Karpas-422 (cell line): Measurements from ENCODE around the gene DPY19L2. TPM values are rescaled to one million over a fixed set of nuclear protein-coding genes. Genes with fewer than 3 reads are reported as not detected.
"Not testable (repeated sequence)": the region's sequence is repeated elsewhere in the genome, so short reads cannot be mapped to it uniquely, and the experiment has no call there.

Experiments
- DNase-seq: peaks from one replicate; pipeline ENCODE4 v3.0.0-alpha.2; 2015
- H2AFZ ChIP-seq: fragments of 200-600 bp; sonication (generic); 2 replicates; pipeline ENCODE4 v1.6.1; 2014; ENCODE audit warnings: antibody characterized with exemption, low read length, mixed read lengths
- H3K27ac ChIP-seq: fragments of 200-600 bp; sonication (generic); 2 replicates; pipeline ENCODE4 v1.5.1; 2014; ENCODE audit warnings: mild to moderate bottlenecking, low read length, moderate library complexity
- H3K27me3 ChIP-seq: fragments of 200-600 bp; sonication (generic); 2 replicates; pipeline ENCODE4 v1.6.1; 2014; ENCODE audit warnings: low read length, mixed read lengths
- H3K36me3 ChIP-seq: fragments of 200-600 bp; sonication (generic); 2 replicates; pipeline ENCODE4 v1.6.1; 2014; ENCODE audit warnings: low read length, mixed read lengths; ENCODE audit not compliant: insufficient read depth
- H3K4me1 ChIP-seq: fragments of 200-600 bp; sonication (generic); 2 replicates; pipeline ENCODE4 v1.6.1; 2014; ENCODE audit warnings: mild to moderate bottlenecking, low read length, mixed read lengths
- H3K4me2 ChIP-seq: fragments of 200-600 bp; sonication (generic); 2 replicates; pipeline ENCODE4 v1.6.1; 2014; ENCODE audit warnings: low read length, low read depth, mild to moderate bottlenecking; ENCODE audit not compliant: poor library complexity, severe bottlenecking
- H3K4me3 ChIP-seq: fragments of 200-600 bp; sonication (generic); 2 replicates; pipeline ENCODE4 v1.5.1; 2014; ENCODE audit warnings: mild to moderate bottlenecking, antibody characterized with exemption, low read length, mixed read lengths
- H3K79me2 ChIP-seq: fragments of 200-600 bp; sonication (generic); 2 replicates; pipeline ENCODE4 v1.6.1; 2014; ENCODE audit warnings: mild to moderate bottlenecking, low read length, mixed read lengths
- H3K9ac ChIP-seq: fragments of 200-600 bp; sonication (generic); 2 replicates; pipeline ENCODE4 v1.6.0; 2014; ENCODE audit warnings: low read length
- H3K9me2 ChIP-seq: fragments of 200-600 bp; sonication (generic), shearing (Covaris generic); replicated peaks from 2 replicates; pipeline ENCODE4 v1.6.0; 2014; ENCODE audit warnings: mild to moderate bottlenecking, low read length, moderate library complexity; ENCODE audit not compliant: insufficient read depth
- H3K9me3 ChIP-seq: fragments of 300-700, 200-600 bp; sonication (generic); 2 replicates; pipeline ENCODE4 v1.6.1; 2014; ENCODE audit warnings: low read length, mixed read lengths
- H4K20me1 ChIP-seq: fragments of 200-600 bp; sonication (generic); 2 replicates; pipeline ENCODE4 v1.6.1; 2014; ENCODE audit warnings: mild to moderate bottlenecking, antibody characterized with exemption, low read length, low read depth; ENCODE audit not compliant: insufficient read depth
- total RNA-seq: library from RNA; depleted of rRNA; stranded (reverse); fragments of >200 nt; shearing (Covaris generic); gene quantifications from 2 replicates; pipeline ENCODE4 v1.2.3, GENCODE V29; 2014; ENCODE audit warnings: low replicate concordance; rRNA removed

The DPY19L2 gene
- not detected in 2 replicates for total RNA-seq

- Histone ChIP-seq H3K4me1 (no peaks in the 10 kb centered on the region), H3K79me2 (no peaks in the 10 kb centered on the region), H3K4me2 (no peak within 1 kb of the TSS), H3K9me2 (no peaks in the 10 kb centered on the region), H3K36me3 (no peaks in the 10 kb centered on the region), H4K20me1 (no peaks in the 10 kb centered on the region), H3K9ac (no peak within 1 kb of the TSS), H2AFZ (no peak within 1 kb of the TSS), H3K9me3 (no peaks in the 10 kb centered on the region), H3K4me3 (no peak within 1 kb of the TSS), H3K27me3 (no peaks in the 10 kb centered on the region), H3K27ac (no peak within 1 kb of the TSS)
- DNase-seq, result no peak
These were observed at the start of gene DPY19L2 for GRCh38 chr12:63668028-63668799. Gene DPY19L2, minus strand, starts transcription at chr12:63668493. Its CDS starts 100 bp downstream, at chr12:63668393.

GRCh38 chr12:63716891-63717290 is 48.6 kb upstream of the DPY19L2 start:
- not testable (repeated sequence) for H2AFZ ChIP-seq, H3K27ac ChIP-seq, H3K4me3 ChIP-seq, DNase-seq, H3K36me3 ChIP-seq, H3K27me3 ChIP-seq, H3K9ac ChIP-seq, H3K9me2 ChIP-seq, H3K4me2 ChIP-seq, H3K9me3 ChIP-seq, H3K4me1 ChIP-seq, H3K79me2 ChIP-seq, H4K20me1 ChIP-seq

- not testable (repeated sequence) for H3K4me3 ChIP-seq, H3K4me2 ChIP-seq, H3K9me2 ChIP-seq, H3K4me1 ChIP-seq, H4K20me1 ChIP-seq, H3K9me3 ChIP-seq, H3K36me3 ChIP-seq, H3K27ac ChIP-seq, H3K9ac ChIP-seq, DNase-seq, H2AFZ ChIP-seq, H3K79me2 ChIP-seq, H3K27me3 ChIP-seq
These were observed 46.9 kb upstream of the DPY19L2 start for GRCh38 chr12:63715107-63715625.

- not testable (repeated sequence) for H3K79me2 ChIP-seq, H3K4me3 ChIP-seq, H3K36me3 ChIP-seq, H3K27ac ChIP-seq, H3K4me1 ChIP-seq, DNase-seq, H4K20me1 ChIP-seq, H3K4me2 ChIP-seq, H2AFZ ChIP-seq, H3K9me3 ChIP-seq, H3K27me3 ChIP-seq, H3K9ac ChIP-seq, H3K9me2 ChIP-seq
These were observed 46.1 kb upstream of the DPY19L2 start for GRCh38 chr12:63714409-63714808.

GRCh38 chr12:63713681-63714075 is 45.4 kb upstream of the DPY19L2 start:
- DNase-seq, H3K9me3 ChIP-seq, H3K27me3 ChIP-seq, H4K20me1 ChIP-seq, H3K9ac ChIP-seq, H3K36me3 ChIP-seq, H3K4me2 ChIP-seq, H3K4me3 ChIP-seq, H2AFZ ChIP-seq, H3K9me2 ChIP-seq, H3K4me1 ChIP-seq, H3K27ac ChIP-seq, H3K79me2 ChIP-seq: not testable (repeated sequence)

DNA sequence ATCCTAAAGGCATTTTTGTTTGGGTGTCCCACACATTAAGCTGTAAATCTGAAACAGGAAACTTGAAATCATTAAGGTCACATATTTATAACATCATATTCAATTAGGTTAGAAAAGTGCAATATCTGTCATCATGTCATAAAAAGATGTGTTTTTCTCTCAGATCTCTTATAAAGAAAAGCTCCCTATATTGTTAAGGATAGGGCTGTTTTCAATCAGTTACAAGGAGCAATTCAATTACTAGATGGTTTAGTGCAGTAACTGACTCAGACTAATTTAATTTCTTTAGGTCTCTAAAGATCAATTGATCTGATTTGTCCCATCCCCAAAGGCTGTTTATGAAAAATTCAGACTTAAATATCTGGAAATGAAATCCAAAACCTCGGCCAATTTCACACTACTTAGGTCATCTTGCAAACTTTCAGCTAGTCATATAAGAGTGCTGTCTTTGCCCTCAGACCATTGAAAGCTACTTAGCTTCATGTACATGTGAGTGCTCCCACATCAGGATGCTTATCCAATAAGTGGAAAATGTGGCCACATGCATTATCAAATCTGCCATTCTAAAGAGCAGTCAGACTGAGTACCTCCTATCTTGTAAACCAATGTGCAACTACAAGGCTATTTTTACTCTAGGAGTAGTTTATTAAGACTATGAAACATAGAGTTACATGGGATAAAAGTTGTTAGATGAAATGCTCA is 44.8 kb upstream of the DPY19L2 start:
- not testable (repeated sequence) for H3K9me2 ChIP-seq, H3K9ac ChIP-seq, H3K27me3 ChIP-seq, H3K27ac ChIP-seq, DNase-seq, H3K9me3 ChIP-seq, H4K20me1 ChIP-seq, H3K79me2 ChIP-seq, H3K4me3 ChIP-seq, H3K36me3 ChIP-seq, H2AFZ ChIP-seq, H3K4me2 ChIP-seq, H3K4me1 ChIP-seq

- H3K9ac ChIP-seq, H3K79me2 ChIP-seq, DNase-seq, H2AFZ ChIP-seq, H3K4me2 ChIP-seq, H3K4me1 ChIP-seq, H3K4me3 ChIP-seq, H3K27me3 ChIP-seq, H3K27ac ChIP-seq, H3K9me3 ChIP-seq, H3K36me3 ChIP-seq, H3K9me2 ChIP-seq, H4K20me1 ChIP-seq: not testable (repeated sequence)
These were observed 44.2 kb upstream of the DPY19L2 start for GRCh38 chr12:63712376-63712974.

DNA sequence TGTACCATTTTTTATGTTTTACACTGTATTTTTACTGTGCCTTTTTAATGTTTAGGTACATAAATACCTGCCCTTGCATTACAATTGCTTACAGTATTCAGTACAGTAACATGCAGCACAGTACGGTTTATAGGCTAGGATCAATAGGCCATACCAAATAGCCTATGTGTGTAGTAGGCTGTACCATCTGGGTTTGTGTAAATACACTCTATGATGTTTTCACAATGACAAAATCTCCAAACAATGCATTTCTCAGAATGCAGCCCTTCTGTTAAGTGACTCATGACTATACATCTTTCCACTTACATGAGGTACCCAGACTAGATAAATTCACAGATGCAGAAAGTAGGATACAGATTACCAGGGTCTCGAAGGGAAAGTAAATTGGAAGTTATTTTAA is 43.0 kb upstream of the DPY19L2 start:
- H3K9ac ChIP-seq, H3K9me2 ChIP-seq, H4K20me1 ChIP-seq, H3K36me3 ChIP-seq, H3K4me2 ChIP-seq, H2AFZ ChIP-seq, H3K4me1 ChIP-seq, H3K4me3 ChIP-seq, H3K9me3 ChIP-seq, DNase-seq, H3K27me3 ChIP-seq, H3K27ac ChIP-seq, H3K79me2 ChIP-seq: not testable (repeated sequence)
